H1 (cell line): ENCODE measurements around the gene CDCA7. TPM values are rescaled to one million over a fixed set of nuclear protein-coding genes. Genes with fewer than 3 reads are reported as not detected.

Experiments used
- CTCF ChIA-PET: fragments of 300-600 bp; sonication (Branson Sonifier 250); formaldehyde crosslinking; loops from one replicate; lab custom pipeline; 2021; ENCODE audit not compliant: partially characterized antibody; lab: Charles Lee
- POLR2A ChIA-PET: fragments of 300-600 bp; sonication (Branson Sonifier 250); formaldehyde crosslinking; loops from one replicate; lab custom pipeline; 2021; ENCODE audit warnings: inconsistent platforms; ENCODE audit not compliant: partially characterized antibody; lab: Charles Lee
- DNase-seq, 2 experiments: peaks; one replicate each; pipeline versions ENCODE4 v3.0.0 to v3.0.0-alpha.2; 2010 to 2022; ENCODE audit warnings: low spot score in 2 of 2, low read depth in 1 of 2, mixed read lengths in 1 of 2
- FAIRE-seq: peaks from 2 replicates; lab custom pipeline; 2011; peaks lifted over from hg19 to GRCh38; lab: Jason Lieb, UNC
- H2AFZ ChIP-seq: 2 replicates; pipeline ENCODE4 v1.8.1; 2012; ENCODE audit warnings: low read length, inconsistent platforms
- H2AK5ac ChIP-seq: 2 replicates; pipeline ENCODE4 v1.6.1; 2013; ENCODE audit warnings: low read depth, low read length
- H2BK120ac ChIP-seq: replicated peaks from 2 replicates; pipeline ENCODE3; 2013; ENCODE audit warnings: low read depth, low read length, inconsistent platforms
- H2BK12ac ChIP-seq: 2 replicates; pipeline ENCODE4 v1.6.1; 2013; ENCODE audit warnings: low read depth, low read length
- H2BK15ac ChIP-seq: 2 replicates; pipeline ENCODE4 v1.6.1; 2013; ENCODE audit warnings: low read length
- H2BK20ac ChIP-seq: 2 replicates; pipeline ENCODE4 v1.6.1; 2013; ENCODE audit warnings: low read length
- H2BK5ac ChIP-seq: 2 replicates; pipeline ENCODE4 v1.6.1; 2013; ENCODE audit warnings: low read depth, low read length
- H3K14ac ChIP-seq: 2 replicates; pipeline ENCODE4 v1.6.1; 2013; ENCODE audit warnings: inconsistent platforms; ENCODE audit not compliant: insufficient read length
- H3K18ac ChIP-seq: 2 replicates; pipeline ENCODE4 v1.6.1; 2013; ENCODE audit warnings: low read length; ENCODE audit errors: extremely low read depth
- H3K23ac ChIP-seq: 2 replicates; pipeline ENCODE4 v1.6.1; 2013; ENCODE audit warnings: inconsistent platforms; ENCODE audit not compliant: insufficient read length
- H3K23me2 ChIP-seq: 2 replicates; pipeline ENCODE4 v1.6.1; 2013; ENCODE audit warnings: low read depth, low read length
- H3K27ac ChIP-seq: 2 replicates; pipeline ENCODE4 v1.6.1; 2011; ENCODE audit warnings: low read depth, low read length, inconsistent platforms
- H3K27me3 ChIP-seq, 4 experiments: replicated peaks in 1 of 4; 1 replicate in 1 of 4; 2 replicates in 3 of 4; pipeline versions ENCODE4 v1.6.1 to v1.8.1; 2011 to 2013; ENCODE audit warnings: low read length in 3 of 4, mild to moderate bottlenecking in 3 of 4, inconsistent platforms in 2 of 4, mixed read lengths in 2 of 4, moderate library complexity in 1 of 4; ENCODE audit not compliant: control insufficient read depth in 3 of 4, insufficient read depth in 3 of 4; ENCODE audit errors: extremely low read depth in 1 of 4
- H3K36me3 ChIP-seq, 4 experiments: 2 replicates each; pipeline versions ENCODE4 v1.6.1 to v1.8.1; 2011 to 2013; ENCODE audit warnings: mild to moderate bottlenecking in 4 of 4, low read length in 3 of 4, moderate library complexity in 2 of 4, control low read depth in 1 of 4, inconsistent platforms in 1 of 4; ENCODE audit not compliant: insufficient read depth in 4 of 4, control insufficient read depth in 2 of 4
- H3K4ac ChIP-seq: replicated peaks from 2 replicates; pipeline ENCODE3; 2013; ENCODE audit warnings: low read length, low read depth, mixed read lengths, inconsistent platforms; ENCODE audit not compliant: insufficient read length
- H3K4me1 ChIP-seq, 4 experiments: replicated peaks in 1 of 4; 1 replicate in 1 of 4; 2 replicates in 3 of 4; pipeline versions ENCODE4 v1.6.1 to v1.8.1; 2011 to 2013; ENCODE audit warnings: low read length in 3 of 4, inconsistent platforms in 2 of 4, mixed read lengths in 1 of 4; ENCODE audit not compliant: insufficient read depth in 4 of 4, control insufficient read depth in 3 of 4
- H3K4me2 ChIP-seq, 2 experiments: 2 replicates each; pipeline versions ENCODE4 v1.6.1 to v1.8.1; 2011 to 2013; ENCODE audit warnings: low read depth in 2 of 2, low read length in 2 of 2, control low read depth in 1 of 2, inconsistent platforms in 1 of 2, mild to moderate bottlenecking in 1 of 2; ENCODE audit not compliant: insufficient read depth in 1 of 2
- H3K4me3 ChIP-seq, 4 experiments: fragments of 200-600, 300-600 bp in 1 of 4; sonication (generic), shearing (Covaris generic), sonication (Bioruptor Twin) in 1 of 4; 2 replicates each; pipeline versions ENCODE4 v1.5.1 to v1.8.1; 2011 to 2016; ENCODE audit warnings: low read length in 4 of 4, low read depth in 3 of 4, control low read depth in 2 of 4, inconsistent platforms in 2 of 4, mild to moderate bottlenecking in 2 of 4, mixed read lengths in 1 of 4, moderate library complexity in 1 of 4; ENCODE audit not compliant: insufficient read depth in 2 of 4; ENCODE audit errors: extremely low read depth in 1 of 4
- H3K56ac ChIP-seq: replicated peaks from 2 replicates; pipeline ENCODE3; 2013; ENCODE audit warnings: low read depth, mild to moderate bottlenecking, mixed read lengths, low read length, inconsistent platforms; ENCODE audit not compliant: insufficient read length
- H3K79me1 ChIP-seq: 2 replicates; pipeline ENCODE4 v1.6.1; 2013; ENCODE audit warnings: low read depth, low read length, control low read depth
- H3K79me2 ChIP-seq, 2 experiments: 2 replicates each; pipeline versions ENCODE4 v1.6.1 to v1.8.1; 2012 to 2013; ENCODE audit warnings: low read length in 2 of 2, mild to moderate bottlenecking in 2 of 2, inconsistent platforms in 1 of 2; ENCODE audit not compliant: insufficient read depth in 2 of 2, control insufficient read depth in 1 of 2
- H3K9ac ChIP-seq, 4 experiments: replicated peaks in 1 of 4; 1 replicate in 1 of 4; 2 replicates in 3 of 4; pipeline versions ENCODE4 v1.6.1 to v1.8.1; 2011 to 2013; ENCODE audit warnings: low read depth in 3 of 4, low read length in 3 of 4, control low read depth in 2 of 4, mild to moderate bottlenecking in 2 of 4, moderate library complexity in 2 of 4, inconsistent platforms in 1 of 4; ENCODE audit errors: extremely low read depth in 1 of 4
- H3K9me3 ChIP-seq, 2 experiments: 2 replicates each; pipeline versions ENCODE4 v1.6.1 to v1.8.1; 2012 to 2013; ENCODE audit warnings: mild to moderate bottlenecking in 2 of 2, moderate library complexity in 2 of 2, control low read depth in 1 of 2, inconsistent platforms in 1 of 2, low read depth in 1 of 2, low read length in 1 of 2, mixed read lengths in 1 of 2; ENCODE audit not compliant: insufficient read depth in 2 of 2
- H4K20me1 ChIP-seq, 2 experiments: replicated peaks in 1 of 2; 2 replicates each; pipeline versions ENCODE3 to v1.8.1; 2011 to 2013; ENCODE audit warnings: inconsistent platforms in 2 of 2, low read length in 2 of 2, mild to moderate bottlenecking in 1 of 2; ENCODE audit not compliant: insufficient read depth in 2 of 2, control insufficient read depth in 1 of 2
- H4K5ac ChIP-seq: 2 replicates; pipeline ENCODE4 v1.6.1; 2013; ENCODE audit warnings: low read length, low read depth, mixed read lengths, inconsistent platforms; ENCODE audit not compliant: insufficient read length
- H4K8ac ChIP-seq: 2 replicates; pipeline ENCODE4 v1.8.0; 2013; ENCODE audit warnings: mild to moderate bottlenecking, moderate library complexity, low read length, inconsistent platforms; ENCODE audit not compliant: insufficient read depth; ENCODE audit errors: extremely low read depth
- H4K91ac ChIP-seq: replicated peaks from 2 replicates; pipeline ENCODE3; 2013; ENCODE audit warnings: low read length, mixed read lengths, inconsistent platforms; ENCODE audit not compliant: insufficient read length
- ASH2L ChIP-seq: fragments of 200-600, 300-600 bp; sonication (generic); IDR thresholded peaks from one replicate; pipeline ENCODE4 v1.7.1; 2017; ENCODE audit warnings: low read length
- ATF3 ChIP-seq: IDR thresholded peaks from 2 replicates; pipeline ENCODE4 v1.6.1; 2011; ENCODE audit warnings: low read depth, mild to moderate bottlenecking, low read length; ENCODE audit not compliant: insufficient read depth
- BRCA1 ChIP-seq: IDR thresholded peaks from 2 replicates; pipeline ENCODE4 v1.6.1; 2012; ENCODE audit warnings: low read depth, low read length, improper control_type of control experiment
- CBX5 ChIP-seq: fragments of 300-800, 300-1000 bp; sonication (generic); IDR thresholded peaks from 2 replicates; pipeline ENCODE4 v1.7.1; 2016; ENCODE audit warnings: antibody characterized with exemption, low read length, low read depth
- CBX8 ChIP-seq: fragments of 300-800, 300-1000 bp; sonication (generic); IDR thresholded peaks from 2 replicates; pipeline ENCODE4 v1.7.1; 2016; ENCODE audit warnings: low read depth, low read length, borderline replicate concordance
- RBBP5 ChIP-seq: IDR thresholded peaks from 2 replicates; pipeline ENCODE4 v1.7.1; 2012; ENCODE audit warnings: low read depth, mild to moderate bottlenecking, inconsistent platforms, low read length, moderate library complexity, borderline replicate concordance
- SAP30 ChIP-seq: fragments of 300-600 bp; sonication (generic); IDR thresholded peaks from 2 replicates; pipeline ENCODE4 v1.7.1; 2012; ENCODE audit warnings: low read length, moderate library complexity, mild to moderate bottlenecking, inconsistent platforms; ENCODE audit not compliant: insufficient read depth, insufficient replicate concordance
- SP1 ChIP-seq: IDR thresholded peaks from 2 replicates; pipeline ENCODE4 v1.6.1; 2011; ENCODE audit warnings: low read depth, low read length
- WGBS, 2 experiments: shearing (Covaris generic) in 1 of 2; methylation state at CpG; one replicate each; pipeline versions ENCODE4 v1.1.6 to v1.1.7; 2013 to 2015; ENCODE audit warnings: low lambda C conversion rate in 2 of 2, mixed read lengths in 2 of 2, inconsistent platforms in 1 of 2, low coverage in 1 of 2, missing lambda C conversion rate in 1 of 2; ENCODE audit not compliant: insufficient replicate concordance in 2 of 2, insufficient coverage in 1 of 2, insufficient read length in 1 of 2; ENCODE audit errors: extremely low coverage in 1 of 2, missing lambda C conversion rate in 1 of 2; 5-methylcytosine and 5-hydroxymethylcytosine counted together
- long read RNA-seq, 2 experiments: library from RNA in 1 of 2; library from capped mRNA in 1 of 2; stranded (forward); transcript quantifications; one replicate each; pipeline ENCODE4 v2.0.0, GENCODE V29; 2021; ENCODE audit warnings: inconsistent platforms in 1 of 2
- polyA minus RNA-seq, 3 experiments: library from RNA; depleted of rRNA, polyadenylated mRNA; stranded (reverse); fragments of >200 nt; gene quantifications; 1 replicate in 2 of 3; 2 replicates in 1 of 3; pipeline ENCODE4 v1.2.3, GENCODE V29; 2011
- polyA plus RNA-seq, 7 experiments: library from polyadenylated mRNA; depleted of rRNA in 3 of 7; stranded (reverse) in 5 of 7; unstranded in 2 of 7; fragments of >200 nt in 5 of 7; fragments of 200-250 nt in 2 of 7; gene quantifications; 1 replicate in 5 of 7; 2 replicates in 1 of 7; 4 replicates in 1 of 7; pipeline versions ENCODE4 v1.2.1 to v1.2.3, GENCODE V29; 2011 to 2013; ENCODE audit warnings: missing spikeins in 2 of 7, mixed read lengths in 2 of 7
- total RNA-seq: library from RNA; stranded (reverse); fragmentation: NEBNext Ultra II Directional; extraction: Animal tissue kit (Norgen Biotek cat#: 25700); gene quantifications from 2 replicates; pipeline ENCODE4 v1.2.1, GENCODE V29; 2021

The CDCA7 gene
- total RNA-seq, result 75.7 and 80.4 TPM in 2 replicates
- 62.2 and 64.4 TPM in 2 replicates for polyA plus RNA-seq (2011; rRNA removed)
- polyA plus RNA-seq (2011; cell fraction: cytosol; rRNA removed), result 88.6 TPM
- 121 TPM for polyA plus RNA-seq (2011; cell fraction: nucleus; rRNA removed)
- polyA plus RNA-seq (2012, experiment 1 of 2), result 51.7 to 80.1 TPM (median 61.2 TPM) in 4 replicates
- 28.2 TPM for polyA plus RNA-seq (2012, experiment 2 of 2)
- polyA plus RNA-seq (2013, experiment 1 of 2), result 69.7 TPM
- 62.2 TPM for polyA plus RNA-seq (2013, experiment 2 of 2)
- polyA minus RNA-seq (2011; rRNA and poly(A)+ RNA removed), result 54.4 and 57.1 TPM in 2 replicates
- polyA minus RNA-seq (2011; cell fraction: cytosol; rRNA and poly(A)+ RNA removed), result 43.6 TPM
- polyA minus RNA-seq (2011; cell fraction: nucleus; rRNA and poly(A)+ RNA removed), result 42.2 TPM
- long read RNA-seq, experiment 1, transcript CDCA7-201 (10 exons, 2,789 nt), result minor isoform, 6 of 70 reads
- long read RNA-seq, experiment 1, transcript CDCA7-202 (9 exons, 2,500 nt), result major isoform, 16 of 70 reads
- long read RNA-seq, experiment 1, partial matches to known transcripts, result 34 of 70 reads
- long read RNA-seq, experiment 1, other reads (novel, unspliced or antisense), result 14 of 70 reads
- long read RNA-seq, experiment 2, transcript CDCA7-202 (9 exons, 2,500 nt), result major isoform, 18 of 69 reads
- long read RNA-seq, experiment 2, transcript CDCA7-201 (10 exons, 2,789 nt), result minor isoform, 9 of 69 reads
- long read RNA-seq, experiment 2, partial matches to known transcripts, result 34 of 69 reads
- long read RNA-seq, experiment 2, other reads (novel, unspliced or antisense), result 7 of 69 reads

GRCh38 chr2:173354582-173355131 is at the start of gene CDCA7:
CDCA7 (plus strand) TSS chr2:173354872; CDS start chr2:173354964, 92 bp downstream.
- Histone ChIP-seq H2BK20ac (no peak within 1 kb of the TSS), H4K20me1 (peaks cover 14 to 15% of the 10 kb centered on the region in 2 experiments), H2BK120ac (peak within 1 kb of the TSS; percentile 60), H3K23ac (no peak within 1 kb of the TSS), H3K79me2 (peaks cover 18 to 46% of the 10 kb centered on the region in 2 experiments), H3K79me1 (peaks cover 6% of the 10 kb centered on the region; the same call in 1 of the 2 replicates), H3K56ac (peak within 1 kb of the TSS; percentile 95), H3K18ac (peak within 1 kb of the TSS; percentile 97), H2BK12ac (peak within 1 kb of the TSS; percentile 89), H3K4me2 (peak within 1 kb of the TSS; percentile 90 to 95), H3K4ac (peak within 1 kb of the TSS; percentile 91), H3K23me2 (peaks cover 12% of the 10 kb centered on the region), H4K91ac (peak within 1 kb of the TSS; percentile 93), H3K14ac (no peak within 1 kb of the TSS), H4K5ac (peak within 1 kb of the TSS; percentile 82), H4K8ac (peak within 1 kb of the TSS; percentile 98), H3K4me3 (peak within 1 kb of the TSS; percentile 78 to 86 (median 83)), H2AFZ (peak within 1 kb of the TSS; percentile 98), H2BK15ac (no peak within 1 kb of the TSS; the same call in 1 of the 2 replicates), H3K9me3 (no peaks in the 10 kb centered on the region; a peak in 1 of 4 replicates), H3K9ac (peak within 1 kb of the TSS; percentile 93 to 99 (median 98)), H3K36me3 (peaks cover 4 to 13% (median 11%) of the 10 kb centered on the region in 4 experiments), H2BK5ac (peak within 1 kb of the TSS; percentile 94), H3K27ac (peak within 1 kb of the TSS; percentile 99), H3K27me3 (no peaks in the 10 kb centered on the region), H3K4me1 (peaks cover 4 to 16% (median 9%) of the 10 kb centered on the region in 4 experiments; a peak in 4 of 7 replicates), H2AK5ac (no peak within 1 kb of the TSS)
- no peak for FAIRE-seq
- ChIA-PET CTCF (interaction anchor here (0.6 to 0.9 kb wide), 2 partner anchors 94 to 113 kb away, joined by 3 read pairs; no protein-coding TSS in a partner anchor), POLR2A (interaction anchor here (0.9 to 1.5 kb wide), 4 partner anchors 9 to 84 kb away, joined by 3 to 4 read pairs (median 4); no protein-coding TSS in a partner anchor)
- DNase-seq, result peak; percentile 23 to 92
- 1% methylated on average over 50 of the region's 50 CpGs; no CpG with 5 or more reads in 1 of the 2 experiments for WGBS, 2 experiments
- no peak for TF ChIP-seq CBX5
- TF ChIP-seq BRCA1, result no peak
- TF ChIP-seq ATF3, result no peak
- TF ChIP-seq SAP30, result no peak
- TF ChIP-seq CBX8, result no peak
- TF ChIP-seq SP1, result peak; percentile 66; the same call in 1 of the 2 replicates
- no peak for TF ChIP-seq ASH2L
- TF ChIP-seq RBBP5, result peak; percentile 22; the same call in 1 of the 2 replicates
